A673 (cell line): ENCODE measurements around the gene TFAP2E. TPM values are rescaled to one million over a fixed set of nuclear protein-coding genes. Genes with fewer than 3 reads are reported as not detected.
A peak's percentile ranks its signal among the peaks of the same experiment; 100 is the strongest.

Experiments used
- BruUV-seq: library from RNA; stranded (reverse); fragments of 400-500 nt; replicated peaks from 2 replicates; lab custom pipeline; 2021; lab: Mats Ljungman, UMichigan
- CTCF ChIA-PET: fragments of 300-600 bp; sonication (Branson Sonifier 250); formaldehyde crosslinking; loops from one replicate; lab custom pipeline; 2022; ENCODE audit warnings: antibody characterized with exemption; lab: Charles Lee
- POLR2A ChIA-PET: fragments of 300-600 bp; sonication (Branson Sonifier 250); formaldehyde crosslinking; loops from one replicate; lab custom pipeline; 2022; ENCODE audit warnings: antibody characterized with exemption; ENCODE audit not compliant: low non-redundant PET; lab: Charles Lee
- DNase-seq: peaks from one replicate; pipeline ENCODE4 v3.0.0-alpha.2; 2015; ENCODE audit warnings: low spot score
- H3K27ac ChIP-seq: fragments of 200-600 bp; sonication (generic); 2 replicates; pipeline ENCODE4 v1.5.1; 2016; ENCODE audit warnings: mixed run types, low read depth, mild to moderate bottlenecking, mixed read lengths, antibody characterized with exemption, low read length; ENCODE audit not compliant: poor library complexity, severe bottlenecking
- H3K27me3 ChIP-seq: fragments of 200-600 bp; sonication (generic); replicated peaks from 2 replicates; pipeline ENCODE4 v1.6.1; 2017; ENCODE audit warnings: mixed run types, low read depth, mild to moderate bottlenecking, mixed read lengths, antibody characterized with exemption, low read length; ENCODE audit not compliant: insufficient read depth, poor library complexity
- H3K36me3 ChIP-seq: fragments of 200-600 bp; sonication (generic); 2 replicates; pipeline ENCODE4 v1.6.1; 2016; ENCODE audit warnings: mixed run types, mild to moderate bottlenecking, mixed read lengths, antibody characterized with exemption, low read length; ENCODE audit not compliant: insufficient read depth, poor library complexity, severe bottlenecking
- H3K4me1 ChIP-seq: fragments of 200-600 bp; sonication (generic); 2 replicates; pipeline ENCODE4 v1.6.1; 2017; ENCODE audit warnings: mixed run types, mild to moderate bottlenecking, mixed read lengths, antibody characterized with exemption, low read length; ENCODE audit not compliant: insufficient read depth, poor library complexity, severe bottlenecking
- H3K4me3 ChIP-seq: fragments of 200-600 bp; sonication (generic); 2 replicates; pipeline ENCODE4 v1.5.1; 2016; ENCODE audit warnings: low read depth, mixed run types, mild to moderate bottlenecking, mixed read lengths, low read length; ENCODE audit not compliant: poor library complexity, severe bottlenecking
- H3K9me3 ChIP-seq: fragments of 200-600 bp; sonication (generic); 2 replicates; pipeline ENCODE4 v1.6.1; 2016; ENCODE audit warnings: mixed run types, low read depth, mild to moderate bottlenecking, mixed read lengths, antibody characterized with exemption, low read length; ENCODE audit not compliant: poor library complexity, severe bottlenecking
- CTCF ChIP-seq: fragments of 300-800, 200-600 bp; sonication (generic); conservative IDR thresholded peaks from 2 replicates; pipeline ENCODE4 v1.5.1; 2017; ENCODE audit warnings: low read depth, mild to moderate bottlenecking, antibody characterized with exemption, low read length, moderate library complexity, mixed read lengths
- EZH2 ChIP-seq: fragments of 200-600 bp; sonication (generic); IDR thresholded peaks from 2 replicates; pipeline ENCODE4 v1.6.1; 2017; ENCODE audit warnings: borderline replicate concordance, low read depth, mild to moderate bottlenecking, mixed read lengths, antibody characterized with exemption, low read length; ENCODE audit not compliant: poor library complexity, severe bottlenecking
- intact Hi-C: fragments of 100-400 bp; cut with micrococcal nuclease; formaldehyde crosslinking; loops from one replicate; pipeline ENCODE4 v1.10.0; 2022; ENCODE audit not compliant: unreplicated experiment
- total RNA-seq: library from RNA; stranded (reverse); gene quantifications from 2 replicates; pipeline ENCODE4 v1.2.3, GENCODE V29; 2021

The TFAP2E gene
- total RNA-seq, 1 experiment from 2014 or later, result 0.52 TPM

GRCh38 chr1:35611655-35612054 lies 38.5 kb downstream of the TFAP2E start:
- no peak for DNase-seq
- BruUV-seq, result no TSS peak
- Histone ChIP-seq H3K27me3 (no peaks in the 10 kb centered on the region), H3K36me3 (peaks cover 46% of the 10 kb centered on the region), H3K4me3 (no peak overlapping the region), H3K9me3 (no peaks in the 10 kb centered on the region), H3K27ac (no peak overlapping the region), H3K4me1 (peaks cover 14% of the 10 kb centered on the region)
- ChIA-PET POLR2A (no interaction called here), CTCF (no interaction called here)
- intact Hi-C loops, result no loop called here
- TF ChIP-seq EZH2 (no peak), CTCF (no peak)

GRCh38 chr1:35615440-35615839 lies 42.3 kb downstream of the TFAP2E start:
- CTCF ChIA-PET, result no interaction called here
- peaks cover 14% of the 10 kb centered on the region for H3K4me1 ChIP-seq
- POLR2A ChIA-PET, result no interaction called here
- intact Hi-C loops, result no loop called here
- no TSS peak for BruUV-seq
- peak; percentile 45 for TF ChIP-seq CTCF
- no peak for TF ChIP-seq EZH2
- H3K9me3 ChIP-seq, result no peaks in the 10 kb centered on the region
- peak; percentile 69 for DNase-seq
- H3K27me3 ChIP-seq, result no peaks in the 10 kb centered on the region
- H3K4me3 ChIP-seq, result no peak overlapping the region
- no peak overlapping the region for H3K27ac ChIP-seq
- peaks cover 31% of the 10 kb centered on the region for H3K36me3 ChIP-seq

GRCh38 chr1:35619237-35620121 lies 46.4 kb downstream of the TFAP2E start:
- no peak overlapping the region for H3K27ac ChIP-seq
- CTCF ChIA-PET, result no interaction called here
- H3K4me1 ChIP-seq, result peaks cover 23% of the 10 kb centered on the region
- no peak overlapping the region for H3K4me3 ChIP-seq
- POLR2A ChIA-PET, result no interaction called here
- H3K27me3 ChIP-seq, result no peaks in the 10 kb centered on the region
- no peaks in the 10 kb centered on the region for H3K9me3 ChIP-seq
- no peak for DNase-seq
- no peak for TF ChIP-seq CTCF
- peaks cover 16% of the 10 kb centered on the region for H3K36me3 ChIP-seq
- BruUV-seq, result no TSS peak
- intact Hi-C loops, result no loop called here
